D721Med (cell line): ENCODE data around the gene IQGAP2.

Experiments used
- DNase-seq: peaks from one replicate; pipeline ENCODE4 v3.0.0; 2011; ENCODE audit warnings: low spot score; ENCODE audit not compliant: insufficient read length
- FAIRE-seq: peaks from 2 replicates; lab custom pipeline; 2011; peaks lifted over from hg19 to GRCh38; lab: Jason Lieb, UNC
- TF ChIP-seq, protein P1 (sequence below): IDR thresholded peaks from 2 replicates; pipeline ENCODE4 v1.5.1; 2012; ENCODE audit warnings: mild to moderate bottlenecking, control low read depth; ENCODE audit not compliant: insufficient read depth; ENCODE audit errors: missing control alignments

IQGAP2 gene

DNA sequence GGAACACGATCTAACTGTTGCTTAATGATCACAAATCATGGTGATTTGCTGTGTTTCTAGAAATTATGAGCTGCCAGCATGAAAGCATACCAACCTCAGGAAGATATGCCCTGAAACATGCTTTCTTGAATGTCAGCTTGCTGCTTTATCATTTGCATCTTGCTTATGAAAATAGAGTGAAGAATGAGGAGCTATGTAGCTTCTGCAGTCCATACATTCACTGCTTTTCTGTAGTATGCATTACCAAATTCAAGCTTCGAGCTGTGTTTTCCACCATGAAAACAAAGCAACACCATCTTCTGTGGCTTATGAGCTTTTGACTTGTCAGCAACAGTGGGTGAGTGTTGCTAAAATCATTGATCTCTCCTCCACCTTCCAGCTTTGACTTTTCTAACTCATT, 203.6 kb downstream of the IQGAP2 start:
- FAIRE-seq (no peak), DNase-seq (no peak)
- TF ChIP-seq, protein P1, sequence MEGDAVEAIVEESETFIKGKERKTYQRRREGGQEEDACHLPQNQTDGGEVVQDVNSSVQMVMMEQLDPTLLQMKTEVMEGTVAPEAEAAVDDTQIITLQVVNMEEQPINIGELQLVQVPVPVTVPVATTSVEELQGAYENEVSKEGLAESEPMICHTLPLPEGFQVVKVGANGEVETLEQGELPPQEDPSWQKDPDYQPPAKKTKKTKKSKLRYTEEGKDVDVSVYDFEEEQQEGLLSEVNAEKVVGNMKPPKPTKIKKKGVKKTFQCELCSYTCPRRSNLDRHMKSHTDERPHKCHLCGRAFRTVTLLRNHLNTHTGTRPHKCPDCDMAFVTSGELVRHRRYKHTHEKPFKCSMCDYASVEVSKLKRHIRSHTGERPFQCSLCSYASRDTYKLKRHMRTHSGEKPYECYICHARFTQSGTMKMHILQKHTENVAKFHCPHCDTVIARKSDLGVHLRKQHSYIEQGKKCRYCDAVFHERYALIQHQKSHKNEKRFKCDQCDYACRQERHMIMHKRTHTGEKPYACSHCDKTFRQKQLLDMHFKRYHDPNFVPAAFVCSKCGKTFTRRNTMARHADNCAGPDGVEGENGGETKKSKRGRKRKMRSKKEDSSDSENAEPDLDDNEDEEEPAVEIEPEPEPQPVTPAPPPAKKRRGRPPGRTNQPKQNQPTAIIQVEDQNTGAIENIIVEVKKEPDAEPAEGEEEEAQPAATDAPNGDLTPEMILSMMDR = no peak

DNA sequence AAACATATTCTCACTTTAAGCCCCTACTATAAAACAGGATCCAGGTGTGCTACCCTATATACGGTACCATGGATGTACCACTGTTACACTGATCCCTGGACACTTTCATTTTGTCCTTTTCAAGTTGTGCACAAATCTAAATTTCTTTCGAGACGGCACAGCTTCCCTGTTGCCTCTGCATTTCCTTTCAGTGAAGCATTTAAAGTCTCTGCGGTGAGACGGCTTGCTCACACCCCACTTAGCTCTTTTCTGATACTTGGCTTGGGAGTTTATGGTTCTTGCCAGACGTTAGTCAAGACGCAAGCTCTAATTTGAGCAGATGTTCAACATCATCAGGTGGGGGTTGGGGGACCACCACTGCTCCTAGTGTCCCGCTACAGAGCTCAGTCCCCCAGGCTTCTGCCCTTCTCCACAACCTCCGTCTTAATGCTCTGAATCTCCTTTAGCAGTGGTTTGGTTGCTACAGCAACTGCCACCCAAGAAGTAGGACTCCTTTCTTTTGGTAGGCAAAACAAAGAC, 204.3 kb downstream of the IQGAP2 start:
- DNase-seq (no peak), FAIRE-seq (no peak)
- TF ChIP-seq, protein P1 = no peak

DNA sequence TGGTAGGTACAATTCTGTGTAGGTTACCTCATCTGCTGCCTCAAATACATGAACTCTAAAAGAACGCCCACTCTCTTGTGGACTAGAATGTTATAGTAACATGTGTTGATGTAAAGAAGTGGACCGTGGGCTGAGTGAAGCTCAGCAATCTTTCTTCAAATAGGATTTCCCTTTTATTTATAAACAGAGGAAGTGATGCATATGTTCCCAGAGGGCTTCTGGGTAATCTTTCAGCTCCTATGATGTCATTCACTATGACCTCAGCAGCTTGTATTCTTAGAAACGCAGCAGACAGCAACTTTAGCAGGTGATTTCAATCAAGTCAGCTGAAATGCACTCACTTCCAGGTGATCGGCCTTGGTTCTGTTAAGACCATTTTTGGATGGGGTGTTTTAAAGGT, 205.7 kb downstream of the IQGAP2 start:
- DNase-seq (no peak), FAIRE-seq (no peak)
- TF ChIP-seq, protein P1 = no peak

DNA sequence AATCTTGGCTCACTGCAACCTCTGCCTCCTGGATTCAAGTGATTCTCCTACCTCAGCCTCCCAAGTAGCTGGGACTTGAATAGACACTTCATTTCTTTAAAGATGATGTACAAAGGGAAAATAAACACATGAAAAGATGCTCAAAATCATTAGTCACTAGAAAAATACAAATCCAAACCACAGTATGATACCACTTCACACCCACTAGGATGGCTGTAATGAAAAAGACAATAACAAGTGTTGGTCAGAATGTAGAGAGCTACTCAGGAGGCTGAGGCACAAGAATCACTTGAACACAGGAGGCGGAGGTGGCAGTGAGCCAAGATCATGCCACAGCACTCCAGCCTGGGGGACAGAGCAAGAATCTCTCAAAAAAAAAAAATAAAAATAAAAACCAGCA, 207.1 kb downstream of the IQGAP2 start:
- DNase-seq = no peak
- TF ChIP-seq, protein P1 = no peak
- no peak for FAIRE-seq

DNA sequence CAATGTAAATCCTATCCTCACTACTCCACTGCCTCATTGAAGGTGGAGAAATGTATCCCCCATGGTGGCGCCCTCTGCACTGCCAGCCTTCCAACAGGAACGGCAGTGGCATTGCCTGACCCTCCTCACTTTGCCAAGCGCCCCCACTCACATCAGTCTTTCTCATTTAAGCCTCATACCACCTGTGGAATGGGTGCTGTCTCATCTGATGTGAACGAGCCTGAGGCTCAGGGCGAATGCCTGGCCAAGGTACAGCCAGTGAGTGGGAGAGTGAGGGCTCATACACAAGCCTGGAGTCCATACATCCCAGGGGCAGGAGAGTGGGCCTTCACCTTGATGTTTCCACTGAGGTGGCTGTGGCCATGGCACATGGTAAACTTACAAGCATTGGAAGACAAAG, 209.9 kb downstream of the IQGAP2 start:
- no peak for FAIRE-seq
- TF ChIP-seq, protein P1 = no peak
- DNase-seq = no peak

DNA sequence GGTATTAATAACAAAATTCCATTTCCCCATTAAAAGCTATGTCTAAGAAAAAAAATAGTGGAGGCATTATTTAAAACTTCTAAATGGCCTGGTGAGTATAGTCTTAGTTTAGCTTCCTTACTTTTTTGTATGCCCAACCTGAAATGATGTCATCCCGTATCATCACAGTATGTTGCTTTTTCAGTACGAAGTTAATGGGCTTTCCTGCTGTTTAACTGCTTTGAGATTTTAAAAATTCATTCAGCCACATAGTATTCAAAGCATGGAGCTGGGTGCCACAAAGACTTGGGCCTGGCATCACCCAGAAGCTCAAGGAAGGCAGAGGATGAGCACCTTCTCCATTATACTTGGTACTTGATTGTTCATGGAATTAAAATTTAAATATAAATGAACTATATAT, 212.7 kb downstream of the IQGAP2 start:
- no peak for FAIRE-seq
- TF ChIP-seq, protein P1 = no peak
- DNase-seq = no peak

DNA sequence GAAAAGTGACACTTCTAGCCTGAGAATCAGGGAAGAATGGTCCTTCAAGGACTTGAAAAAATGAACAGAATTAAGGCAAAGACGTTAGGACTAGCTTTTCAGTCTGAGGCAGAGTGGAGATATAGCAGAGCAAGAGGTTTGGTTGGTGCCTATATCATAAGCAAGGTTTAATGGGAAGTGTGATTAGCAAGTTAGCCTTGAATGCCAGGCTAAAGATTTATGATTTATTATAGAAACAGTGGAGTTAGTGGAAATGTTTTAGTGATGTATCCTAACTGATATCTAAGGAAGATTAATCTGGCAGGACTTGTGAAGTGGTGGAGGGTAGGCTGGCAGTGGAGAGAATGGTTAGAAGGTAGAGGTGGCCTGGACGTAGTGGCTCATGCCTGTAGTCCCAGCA, 213.1 kb downstream of the IQGAP2 start:
- TF ChIP-seq, protein P1 = no peak
- FAIRE-seq (no peak), DNase-seq (no peak)
